Keratinocyte (primary cell): ENCODE data around the gene ZNF784. TPM values are rescaled to one million over a fixed set of nuclear protein-coding genes. Genes with fewer than 3 reads are reported as not detected.

Experiments
- DNase-seq: peaks from one replicate; pipeline ENCODE4 v3.0.0-alpha.2; 2011; ENCODE audit warnings: low read depth, missing footprints, low spot score
- FAIRE-seq: peaks from 2 replicates; lab custom pipeline; 2011; peaks lifted over from hg19 to GRCh38; lab: Jason Lieb, UNC
- H2AFZ ChIP-seq: 2 replicates; pipeline ENCODE4 v1.6.0; 2012; ENCODE audit warnings: low read length, control low read depth, inconsistent platforms; ENCODE audit not compliant: control insufficient read depth
- H3K27ac ChIP-seq: 2 replicates; pipeline ENCODE4 v1.5.1; 2011; ENCODE audit warnings: low read length; ENCODE audit not compliant: control insufficient read depth, insufficient read depth
- H3K27me3 ChIP-seq: 3 replicates; pipeline ENCODE4 v1.6.0; 2011; ENCODE audit warnings: low read length; ENCODE audit not compliant: control insufficient read depth, insufficient read depth; ENCODE audit errors: extremely low read depth
- H3K36me3 ChIP-seq, 2 experiments: 2 replicates in 1 of 2; 3 replicates in 1 of 2; pipeline ENCODE4 v1.5.1; 2011; ENCODE audit warnings: low read length in 2 of 2, mild to moderate bottlenecking in 1 of 2; ENCODE audit not compliant: control insufficient read depth in 2 of 2, insufficient read depth in 2 of 2; ENCODE audit errors: extremely low read depth in 1 of 2
- H3K4me1 ChIP-seq: 3 replicates; pipeline ENCODE4 v1.5.1; 2011; ENCODE audit warnings: low read length; ENCODE audit not compliant: control insufficient read depth, insufficient read depth; ENCODE audit errors: extremely low read depth
- H3K4me2 ChIP-seq: 3 replicates; pipeline ENCODE4 v1.6.0; 2011; ENCODE audit warnings: low read depth, low read length; ENCODE audit not compliant: control insufficient read depth, insufficient read depth; ENCODE audit errors: extremely low read depth
- H3K4me3 ChIP-seq, 3 experiments: fragments of 200-600 bp in 1 of 3; sonication (generic) in 1 of 3; 2 replicates in 2 of 3; 3 replicates in 1 of 3; pipeline ENCODE4 v1.5.1; 2011 to 2016; ENCODE audit warnings: low read length in 3 of 3, mild to moderate bottlenecking in 3 of 3, control low read depth in 2 of 3, inconsistent platforms in 1 of 3, low read depth in 1 of 3, mixed read lengths in 1 of 3, mixed run types in 1 of 3, moderate library complexity in 1 of 3; ENCODE audit not compliant: control insufficient read depth in 2 of 3, insufficient read depth in 2 of 3; ENCODE audit errors: extremely low read depth in 1 of 3
- H3K79me2 ChIP-seq: 2 replicates; pipeline ENCODE4 v1.6.0; 2012; ENCODE audit warnings: low read length; ENCODE audit not compliant: control insufficient read depth, insufficient read depth
- H3K9ac ChIP-seq: 3 replicates; pipeline ENCODE4 v1.6.0; 2011; ENCODE audit warnings: low read length; ENCODE audit not compliant: control insufficient read depth, insufficient read depth; ENCODE audit errors: extremely low read depth
- H3K9me1 ChIP-seq: 3 replicates; pipeline ENCODE4 v1.6.0; 2011; ENCODE audit warnings: low read length; ENCODE audit not compliant: control insufficient read depth, insufficient read depth; ENCODE audit errors: extremely low read depth
- H3K9me3 ChIP-seq: 2 replicates; pipeline ENCODE4 v1.5.1; 2012; ENCODE audit warnings: low read depth, low read length; ENCODE audit not compliant: control insufficient read depth
- H4K20me1 ChIP-seq: 3 replicates; pipeline ENCODE4 v1.6.0; 2011; ENCODE audit warnings: low read length; ENCODE audit not compliant: control insufficient read depth, insufficient read depth; ENCODE audit errors: extremely low read depth
- CTCF ChIP-seq, 3 experiments: IDR thresholded peaks in 1 of 3; conservative IDR thresholded peaks in 1 of 3; optimal IDR thresholded peaks in 1 of 3; 2 replicates in 2 of 3; 3 replicates in 1 of 3; pipeline versions ENCODE3 to v1.5.1; 2011; ENCODE audit warnings: low read length in 3 of 3, mild to moderate bottlenecking in 3 of 3, moderate library complexity in 2 of 3, control low read depth in 1 of 3, inconsistent platforms in 1 of 3; ENCODE audit not compliant: insufficient read depth in 2 of 3; ENCODE audit errors: extremely low read depth in 1 of 3
- EZH2 ChIP-seq: IDR thresholded peaks from one replicate; pipeline ENCODE4 v1.6.1; 2012; ENCODE audit warnings: inconsistent platforms, mild to moderate bottlenecking, low read length, moderate library complexity
- dilution Hi-C: fragments of 300-500 bp; cut with MboI; formaldehyde crosslinking; loops from one replicate; pipeline ENCODE4 v1.7.0; 2020; ENCODE audit warnings: low sequenced_read_pairs; ENCODE audit not compliant: extremely low pct_ligation_motif_present
- polyA plus RNA-seq, 5 experiments: library from polyadenylated mRNA; depleted of rRNA in 3 of 5; stranded (reverse) in 3 of 5; stranded (forward) in 1 of 5; unstranded in 1 of 5; fragments of >200 nt; gene quantifications; 1 replicate in 1 of 5; 2 replicates in 3 of 5; 3 replicates in 1 of 5; pipeline versions ENCODE4 v1.2.1 to v1.2.3, GENCODE V29; 2011 to 2012; ENCODE audit warnings: missing spikeins in 2 of 5, low read depth in 1 of 5, low replicate concordance in 1 of 5

ZNF784 gene
- polyA plus RNA-seq, 1 donor (not counting 4 experiments of a cell fraction or from before 2014, with no cell fraction given): 2.1 TPM

- no peak for DNase-seq
- Histone ChIP-seq H3K9me3 (no peaks in the 10 kb centered on the region), H3K79me2 (peaks cover 30% of the 10 kb centered on the region), H3K4me2 (no peak overlapping the region), H3K27ac (no peak overlapping the region), H4K20me1 (no peaks in the 10 kb centered on the region), H3K36me3 (peaks cover 9 to 15% of the 10 kb centered on the region in 2 experiments), H3K4me1 (no peaks in the 10 kb centered on the region), H3K27me3 (no peaks in the 10 kb centered on the region), H3K9me1 (no peaks in the 10 kb centered on the region), H3K4me3 (no peak overlapping the region), H2AFZ (no peak overlapping the region), H3K9ac (no peak overlapping the region)
- no peak for TF ChIP-seq EZH2
- no peak for TF ChIP-seq CTCF (optimal IDR thresholded peaks at IDR 0.05 in 1 of 3, IDR thresholded peaks at IDR 0.05 in 1 of 3, conservative IDR thresholded peaks at IDR 0.05 in 1 of 3; ENCODE audit: extremely low read depth in 1 of 3, insufficient read depth in 2 of 3, low read length in 3 of 3)
- no peak for FAIRE-seq
- dilution Hi-C loops: no loop called here
Measured at GRCh38 chr19:55613930-55614710, 10.2 kb downstream of the ZNF784 start.

GRCh38 chr19:55613396-55613795 is 11.0 kb downstream of the ZNF784 start:
- H2AFZ ChIP-seq: no peak overlapping the region
- H3K9me1 ChIP-seq: no peaks in the 10 kb centered on the region
- H3K27me3 ChIP-seq: no peaks in the 10 kb centered on the region
- dilution Hi-C loops: no loop called here
- H3K79me2 ChIP-seq: peaks cover 37% of the 10 kb centered on the region
- H3K27ac ChIP-seq: no peak overlapping the region
- TF ChIP-seq CTCF (optimal IDR thresholded peaks at IDR 0.05 in 1 of 3, IDR thresholded peaks at IDR 0.05 in 1 of 3, conservative IDR thresholded peaks at IDR 0.05 in 1 of 3; ENCODE audit: extremely low read depth in 1 of 3, insufficient read depth in 2 of 3, low read length in 3 of 3) (no peak), EZH2 (no peak)
- no peak overlapping the region for H3K9ac ChIP-seq
- no peaks in the 10 kb centered on the region for H3K9me3 ChIP-seq
- DNase-seq (no peak), FAIRE-seq (no peak)
- peaks cover 9 to 15% of the 10 kb centered on the region in 2 experiments for H3K36me3 ChIP-seq
- H3K4me2 ChIP-seq: no peak overlapping the region
- no peak overlapping the region for H3K4me3 ChIP-seq
- H3K4me1 ChIP-seq: no peaks in the 10 kb centered on the region
- no peaks in the 10 kb centered on the region for H4K20me1 ChIP-seq
